K562 (cell line): ENCODE results near the gene FBXW2. TPM values are rescaled to one million over a fixed set of nuclear protein-coding genes. Genes with fewer than 3 reads are reported as not detected.

Experiments used
- ATAC-seq: fragments of 200-7000 bp; cut with Tn5 transposase; 3 replicates; pipeline ENCODE4 v1.9.1; 2020; ENCODE audit warnings: moderate library complexity
- BruUV-seq: library from RNA; stranded (reverse); fragments of 400-500 nt; replicated peaks from 2 replicates; lab custom pipeline; 2021; lab: Mats Ljungman, UMichigan
- CTCF ChIA-PET: fragments of 300-600 bp; formaldehyde crosslinking; extraction: SDS; loops from one replicate; lab custom pipeline; 2021; ENCODE audit warnings: low intra/inter-chr PET ratio; lab: Yijun Ruan, JAX
- POLR2A ChIA-PET: fragments of 300-600, 350-650 bp; sonication (Branson Sonifier 250); formaldehyde crosslinking; extraction: SDS; loops from one replicate; lab custom pipeline; 2021; ENCODE audit warnings: antibody characterized with exemption, inconsistent platforms; lab: Yijun Ruan, JAX
- DNase-seq, 4 experiments: peaks; one replicate each; pipeline versions ENCODE4 v3.0.0 to v3.0.0-alpha.2; 2011 to 2018; ENCODE audit warnings: low spot score in 3 of 4, mixed read lengths in 3 of 4; ENCODE audit errors: extremely low read depth in 1 of 4
- FAIRE-seq: peaks from 2 replicates; lab custom pipeline; 2011; peaks lifted over from hg19 to GRCh38; lab: Jason Lieb, UNC
- H2AFZ ChIP-seq: 2 replicates; pipeline ENCODE4 v1.6.0; 2011; ENCODE audit warnings: low read depth, low read length, control low read depth, inconsistent platforms
- H3K27ac ChIP-seq: fragments of 200-600 bp; 3 replicates; pipeline ENCODE4 v1.8.0; 2011; ENCODE audit warnings: low read depth, mild to moderate bottlenecking, control low read depth, inconsistent platforms, low read length, moderate library complexity, mixed read lengths; ENCODE audit errors: extremely low read depth
- H3K27me3 ChIP-seq, 2 experiments: fragments of 300-600 bp in 1 of 2; 2 replicates in 1 of 2; 3 replicates in 1 of 2; pipeline versions ENCODE4 v1.6.0 to v1.8.0; 2011; ENCODE audit warnings: inconsistent platforms in 2 of 2, low read length in 2 of 2, mild to moderate bottlenecking in 1 of 2, mixed read lengths in 1 of 2, moderate library complexity in 1 of 2; ENCODE audit not compliant: control insufficient read depth in 2 of 2, insufficient read depth in 2 of 2
- H3K36me3 ChIP-seq: fragments of 300-600 bp; 3 replicates; pipeline ENCODE4 v1.8.0; 2011; ENCODE audit warnings: mild to moderate bottlenecking, low read length, inconsistent platforms; ENCODE audit not compliant: control insufficient read depth, insufficient read depth
- H3K4me1 ChIP-seq, 2 experiments: fragments of 200-600 bp in 1 of 2; replicated peaks in 1 of 2; 2 replicates in 1 of 2; 3 replicates in 1 of 2; pipeline versions ENCODE4 v1.5.1 to v1.8.0; 2011; ENCODE audit warnings: inconsistent platforms in 2 of 2, low read length in 2 of 2, mild to moderate bottlenecking in 1 of 2, mixed read lengths in 1 of 2, moderate library complexity in 1 of 2; ENCODE audit not compliant: control insufficient read depth in 2 of 2, insufficient read depth in 2 of 2
- H3K4me2 ChIP-seq: 2 replicates; pipeline ENCODE4 v1.6.1; 2011; ENCODE audit warnings: low read length, control low read depth, inconsistent platforms, mixed read lengths; ENCODE audit not compliant: insufficient read depth
- H3K4me3 ChIP-seq: fragments of 200-600 bp; sonication (generic), shearing (Covaris generic); 2 replicates; pipeline ENCODE4 v1.5.1; 2016; ENCODE audit warnings: control low read depth, inconsistent platforms
- H3K79me2 ChIP-seq: fragments of 200-600 bp; 3 replicates; pipeline ENCODE4 v1.8.0; 2011; ENCODE audit warnings: low read length, inconsistent platforms; ENCODE audit not compliant: control insufficient read depth, insufficient read depth
- H3K9ac ChIP-seq, 2 experiments: 2 replicates each; pipeline versions ENCODE4 v1.6.0 to v1.6.1; 2011; ENCODE audit warnings: low read depth in 2 of 2, low read length in 2 of 2, control low read depth in 1 of 2, inconsistent platforms in 1 of 2, mild to moderate bottlenecking in 1 of 2, mixed read lengths in 1 of 2; ENCODE audit not compliant: insufficient read depth in 1 of 2
- H3K9me1 ChIP-seq: one replicate; pipeline ENCODE4 v1.6.0; 2011; ENCODE audit warnings: inconsistent platforms, mild to moderate bottlenecking, low read length, moderate library complexity; ENCODE audit not compliant: control insufficient read depth, insufficient read depth
- H3K9me3 ChIP-seq: replicated peaks from 2 replicates; pipeline ENCODE4 v1.5.1; 2011; ENCODE audit warnings: low read depth, low read length, inconsistent platforms; ENCODE audit not compliant: control insufficient read depth, insufficient read depth
- H4K20me1 ChIP-seq: replicated peaks from 2 replicates; pipeline ENCODE4 v1.6.1; 2011; ENCODE audit warnings: low read length, inconsistent platforms, mixed read lengths; ENCODE audit not compliant: control insufficient read depth, insufficient read depth
- BCLAF1 ChIP-seq, 2 experiments: fragments of 450-650 bp in 1 of 2; IDR thresholded peaks; 2 replicates each; pipeline ENCODE4 v1.6.1; 2011 to 2017; ENCODE audit warnings: low read depth in 2 of 2, antibody characterized with exemption in 1 of 2, borderline replicate concordance in 1 of 2, low read length in 1 of 2, mild to moderate bottlenecking in 1 of 2, mixed read lengths in 1 of 2; ENCODE audit not compliant: control insufficient read depth in 1 of 2
- CREM ChIP-seq: IDR thresholded peaks from 2 replicates; pipeline ENCODE4 v1.6.1; 2014; ENCODE audit warnings: antibody characterized with exemption, low read depth
- E2F1 ChIP-seq: sonication (generic); formaldehyde crosslinking; IDR thresholded peaks from 2 replicates; pipeline ENCODE4 v1.8.1; 2023; ENCODE audit warnings: mild to moderate bottlenecking, missing genetic modification reagents, moderate library complexity
- MBD2 ChIP-seq: sonication (generic); IDR thresholded peaks from 2 replicates; pipeline ENCODE4 v1.6.1; 2016; ENCODE audit warnings: low read depth, borderline replicate concordance
- NCOR1 ChIP-seq: fragments of 450-650 bp; IDR thresholded peaks from 2 replicates; pipeline ENCODE4 v1.6.1; 2016; ENCODE audit warnings: mild to moderate bottlenecking, moderate library complexity
- NUFIP1 ChIP-seq: fragments of 450-650 bp; IDR thresholded peaks from 2 replicates; pipeline ENCODE4 v1.6.1; 2018; ENCODE audit not compliant: partially characterized antibody
- PML ChIP-seq: IDR thresholded peaks from 2 replicates; pipeline ENCODE4 v1.6.1; 2012; ENCODE audit warnings: low read length, inconsistent platforms
- SLC30A9 ChIP-seq: fragments of 250-450 bp; sonication (Bioruptor Pico); IDR thresholded peaks from 2 replicates; pipeline ENCODE4 v1.8.0; 2022; ENCODE audit warnings: mild to moderate bottlenecking, moderate library complexity
- TRIM28 ChIP-seq: fragments of 450-650 bp; IDR thresholded peaks from 2 replicates; pipeline ENCODE4 v1.6.1; 2017
- ZKSCAN3 ChIP-seq: fragments of 250-450 bp; sonication (Bioruptor Pico); IDR thresholded peaks from 2 replicates; pipeline ENCODE4 v1.4.0; 2020
- ZNF24 ChIP-seq: fragments of 450-650 bp; IDR thresholded peaks from 2 replicates; pipeline ENCODE4 v1.6.1; 2016
- ZNF280A ChIP-seq: fragments of 450-650 bp; IDR thresholded peaks from 2 replicates; pipeline ENCODE4 v1.6.1; 2018; ENCODE audit warnings: mild to moderate bottlenecking, low read depth; ENCODE audit not compliant: partially characterized antibody
- ZNF384 ChIP-seq: IDR thresholded peaks from 2 replicates; pipeline ENCODE4 v1.6.1; 2012; ENCODE audit warnings: low read depth, low read length, improper control_type of control experiment
- ZNF395 ChIP-seq: fragments of 200-800 bp; sonication (Bioruptor generic); IDR thresholded peaks from 2 replicates; pipeline ENCODE4 v1.6.1; 2017; ENCODE audit warnings: missing genetic modification characterization, missing compliant biosample characterization
- ZNF511 ChIP-seq: sonication (generic); formaldehyde crosslinking; IDR thresholded peaks from 2 replicates; pipeline ENCODE4 v1.8.0; 2022; ENCODE audit warnings: mild to moderate bottlenecking, missing genetic modification reagents
- ZNF644 ChIP-seq: fragments of 200-800 bp; sonication (Bioruptor generic); IDR thresholded peaks from 2 replicates; pipeline ENCODE4 v1.6.1; 2016; ENCODE audit warnings: low read depth, missing genetic modification characterization, missing compliant biosample characterization
- WGBS: fragments of 100-300 bp; shearing (Covaris generic); methylation state at CpG from one replicate; pipeline ENCODE4 v1.1.6; 2016; ENCODE audit warnings: low coverage, mixed read lengths; ENCODE audit not compliant: insufficient coverage; ENCODE audit errors: missing lambda C conversion rate; 5-methylcytosine and 5-hydroxymethylcytosine counted together
- in situ Hi-C: fragments of 300-500 bp; cut with MboI; formaldehyde crosslinking; loops from 4 replicates; pipeline ENCODE4 v1.15.0; 2018; ENCODE audit warnings: inconsistent platforms, mixed read lengths
- intact Hi-C: fragments of 100-400 bp; cut with micrococcal nuclease; formaldehyde crosslinking; loops from 2 replicates; pipeline ENCODE4 v1.14.2; 2022
- polyA plus RNA-seq, 8 experiments: library from polyadenylated mRNA; depleted of rRNA in 4 of 8; stranded (reverse) in 5 of 8; unstranded in 3 of 8; fragments of >200 nt; fragmentation: Nextera tagmentation in 2 of 8; fragmentation: Illumina TruSeq in 1 of 8; extraction: Ambion mirVana in 2 of 8; extraction: Trizol in 1 of 8; gene quantifications; 2 replicates each; pipeline versions ENCODE4 v1.2.1 to v1.2.3, GENCODE V29; 2011 to 2014; ENCODE audit warnings: inconsistent platforms in 1 of 8, missing spikeins in 1 of 8
- total RNA-seq, 7 experiments: library from RNA; depleted of rRNA in 6 of 7; stranded (reverse); fragments of >200 nt in 6 of 7; fragmentation: Illumina TruSeq in 2 of 7; extraction: Trizol in 2 of 7; gene quantifications; 2 replicates each; pipeline versions ENCODE4 v1.2.1 to v1.2.3, GENCODE V29; 2011 to 2021; ENCODE audit warnings: low replicate concordance in 1 of 7

Gene FBXW2
- total and polyA plus RNA-seq, 9 of the 15 experiments (the other 6 are each of a cell fraction or from before 2014, with no cell fraction given) = 2.5 to 57.8 (median 28.1) TPM

- H3K27me3 ChIP-seq = no peaks in the 10 kb centered on the region
- in situ Hi-C loops (no loop called here), intact Hi-C loops (no loop called here)
- FAIRE-seq = no peak
- H3K36me3 ChIP-seq = peaks cover 87% of the 10 kb centered on the region
- H3K79me2 ChIP-seq = no peaks in the 10 kb centered on the region
- H3K4me3 ChIP-seq = no peak overlapping the region
- no TSS peak for BruUV-seq
- no peak for ATAC-seq
- H4K20me1 ChIP-seq = no peaks in the 10 kb centered on the region
- no peak overlapping the region for H3K9ac ChIP-seq
- no peak overlapping the region for H3K27ac ChIP-seq
- H3K9me3 ChIP-seq = no peaks in the 10 kb centered on the region
- ChIA-PET CTCF (no interaction called here), POLR2A (interaction anchor here (0.7 to 1.9 kb wide), 3 partner anchors 10 to 18 kb away, joined by 4 to 5 read pairs (median 5); no protein-coding TSS in a partner anchor)
- no peak overlapping the region for H2AFZ ChIP-seq
- WGBS = 93% methylated on average over 4 of the region's 4 CpGs
- no peak for DNase-seq
- H3K9me1 ChIP-seq = no peaks in the 10 kb centered on the region
- no peak overlapping the region for H3K4me2 ChIP-seq
- no peaks in the 10 kb centered on the region for H3K4me1 ChIP-seq
- TF ChIP-seq TRIM28 (no peak), NUFIP1 (no peak), PML (peak; percentile 19; the same call in 1 of the 2 replicates), ZNF511 (CRISPR knock-in tag) (no peak), ZNF24 (no peak), SLC30A9 (CRISPR knock-in tag) (no peak), ZKSCAN3 (no peak), BCLAF1 (IDR thresholded peaks at IDR 0.05; ENCODE audit: borderline replicate concordance in 1 of 2, control insufficient read depth in 1 of 2, low read depth in 2 of 2, low read length in 1 of 2) (no peak), CREM (no peak), ZNF644 (tag) (no peak), ZNF280A (no peak), MBD2 (no peak), NCOR1 (0 out of 2 replicates have a peak, but pooled peaks have one; percentile 5), ZNF384 (no peak), ZNF395 (CRISPR knock-in tag) (no peak), E2F1 (CRISPR knock-in tag) (0 out of 2 replicates have a peak, but pooled peaks have one; percentile 26)
Measured at GRCh38 chr9:120815075-120815474, 21.9 kb upstream of the FBXW2 start.
